OCI-LY3 (cell line): ENCODE measurements around the gene TUBA3D.
"Not testable (repeated sequence)": the region's sequence is repeated elsewhere in the genome, so short reads cannot be mapped to it uniquely, and the experiment has no call there.

Experiments
- H2AFZ ChIP-seq: fragments of 200-600, 300-600 bp; shearing (Covaris generic); 2 replicates; pipeline ENCODE4 v1.6.0; 2014; ENCODE audit warnings: antibody characterized with exemption, low read depth, low read length
- H3K27ac ChIP-seq: fragments of 200-600, 300-600 bp; sonication (generic); 2 replicates; pipeline ENCODE4 v1.5.1; 2014; ENCODE audit warnings: mild to moderate bottlenecking, low read length, moderate library complexity, mixed read lengths
- H3K27me3 ChIP-seq: fragments of 200-600, 300-600 bp; sonication (generic); 2 replicates; pipeline ENCODE4 v1.6.1; 2014; ENCODE audit warnings: low read depth, low read length, mixed read lengths
- H3K36me3 ChIP-seq: fragments of 200-600, 300-600 bp; sonication (generic); replicated peaks from 2 replicates; pipeline ENCODE3; 2014; ENCODE audit warnings: low read depth, low read length, mixed read lengths
- H3K4me1 ChIP-seq: fragments of 300-600, 200-600 bp; sonication (generic); 2 replicates; pipeline ENCODE4 v1.6.1; 2014; ENCODE audit warnings: low read length, mixed read lengths
- H3K4me2 ChIP-seq: fragments of 200-600, 300-600 bp; sonication (generic); 2 replicates; pipeline ENCODE4 v1.6.1; 2014; ENCODE audit warnings: low read length, mixed read lengths
- H3K4me3 ChIP-seq: fragments of 300-600, 200-600 bp; sonication (generic); 2 replicates; pipeline ENCODE4 v1.5.1; 2014; ENCODE audit warnings: antibody characterized with exemption, mild to moderate bottlenecking, low read length, moderate library complexity
- H3K79me2 ChIP-seq: fragments of 300-600, 200-600 bp; shearing (Covaris generic); 2 replicates; pipeline ENCODE4 v1.6.1; 2014; ENCODE audit warnings: mild to moderate bottlenecking, low read length, mixed read lengths
- H3K9ac ChIP-seq: fragments of 300-600, 200-600 bp; shearing (Covaris generic); 2 replicates; pipeline ENCODE4 v1.6.0; 2014; ENCODE audit warnings: mild to moderate bottlenecking, low read length, moderate library complexity
- H3K9me3 ChIP-seq: fragments of 200-600, 300-600 bp; shearing (Covaris generic); 2 replicates; pipeline ENCODE4 v1.6.1; 2014; ENCODE audit warnings: low read length, mixed read lengths; ENCODE audit not compliant: insufficient read depth
- H4K20me1 ChIP-seq: fragments of 200-600, 300-600 bp; sonication (generic); 2 replicates; pipeline ENCODE4 v1.6.1; 2016; ENCODE audit warnings: low read length, mixed read lengths; ENCODE audit not compliant: insufficient read depth
- EZH2phosphoT487 ChIP-seq: fragments of 200-600 bp; shearing (Covaris generic); IDR thresholded peaks from 2 replicates; pipeline ENCODE4 v1.6.1; 2018; ENCODE audit warnings: antibody characterized with exemption, mixed run types, low read depth
- TF ChIP-seq, protein P1 (sequence below): fragments of 200-600, 300-600 bp; sonication (generic); IDR thresholded peaks from 2 replicates; pipeline ENCODE4 v1.5.1; 2014; ENCODE audit warnings: antibody characterized with exemption, low read length, low read depth

TUBA3D gene

GRCh38 chr2:131475831-131476230 is at the start of gene TUBA3D:
Gene TUBA3D (plus strand): TSS chr2:131476119. CDS start chr2:131476200, 81 bp downstream.
- H3K9ac ChIP-seq = no peak within 1 kb of the TSS
- H3K9me3 ChIP-seq = no peaks in the 10 kb centered on the region
- H3K36me3 ChIP-seq = no peaks in the 10 kb centered on the region
- no peak within 1 kb of the TSS for H3K4me3 ChIP-seq
- H3K27ac ChIP-seq = no peak within 1 kb of the TSS
- TF ChIP-seq EZH2phosphoT487 = no peak
- TF ChIP-seq, protein P1, sequence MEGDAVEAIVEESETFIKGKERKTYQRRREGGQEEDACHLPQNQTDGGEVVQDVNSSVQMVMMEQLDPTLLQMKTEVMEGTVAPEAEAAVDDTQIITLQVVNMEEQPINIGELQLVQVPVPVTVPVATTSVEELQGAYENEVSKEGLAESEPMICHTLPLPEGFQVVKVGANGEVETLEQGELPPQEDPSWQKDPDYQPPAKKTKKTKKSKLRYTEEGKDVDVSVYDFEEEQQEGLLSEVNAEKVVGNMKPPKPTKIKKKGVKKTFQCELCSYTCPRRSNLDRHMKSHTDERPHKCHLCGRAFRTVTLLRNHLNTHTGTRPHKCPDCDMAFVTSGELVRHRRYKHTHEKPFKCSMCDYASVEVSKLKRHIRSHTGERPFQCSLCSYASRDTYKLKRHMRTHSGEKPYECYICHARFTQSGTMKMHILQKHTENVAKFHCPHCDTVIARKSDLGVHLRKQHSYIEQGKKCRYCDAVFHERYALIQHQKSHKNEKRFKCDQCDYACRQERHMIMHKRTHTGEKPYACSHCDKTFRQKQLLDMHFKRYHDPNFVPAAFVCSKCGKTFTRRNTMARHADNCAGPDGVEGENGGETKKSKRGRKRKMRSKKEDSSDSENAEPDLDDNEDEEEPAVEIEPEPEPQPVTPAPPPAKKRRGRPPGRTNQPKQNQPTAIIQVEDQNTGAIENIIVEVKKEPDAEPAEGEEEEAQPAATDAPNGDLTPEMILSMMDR = no peak
- no peaks in the 10 kb centered on the region for H4K20me1 ChIP-seq
- H3K4me1 ChIP-seq = no peaks in the 10 kb centered on the region
- no peaks in the 10 kb centered on the region for H3K27me3 ChIP-seq
- no peak within 1 kb of the TSS for H2AFZ ChIP-seq
- H3K79me2 ChIP-seq = no peaks in the 10 kb centered on the region
- H3K4me2 ChIP-seq = no peak within 1 kb of the TSS

DNA sequence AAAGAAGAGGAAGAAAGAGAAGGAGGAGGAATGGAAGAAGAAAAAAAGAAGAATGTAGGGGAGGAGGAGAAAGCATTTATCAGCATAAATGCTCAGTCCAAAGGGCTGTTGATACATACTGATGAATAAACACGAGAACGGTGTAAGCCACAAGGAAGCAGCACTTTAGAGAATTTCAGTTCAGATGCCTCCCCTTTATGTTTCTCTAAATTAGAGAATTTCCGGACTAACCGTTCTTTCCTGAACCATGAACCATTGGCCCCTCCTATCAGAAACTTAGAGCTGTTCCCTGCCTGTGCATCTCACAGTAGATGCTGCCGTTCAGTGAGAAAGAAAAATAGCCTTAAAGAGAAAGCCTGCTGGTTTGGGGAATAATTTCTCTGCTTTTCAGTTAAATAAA is 49.2 kb upstream of the TUBA3D start:
- Histone ChIP-seq H2AFZ (no peak overlapping the region), H3K27ac (no peak overlapping the region), H4K20me1 (no peaks in the 10 kb centered on the region), H3K4me2 (no peak overlapping the region), H3K79me2 (no peaks in the 10 kb centered on the region), H3K4me3 (no peak overlapping the region), H3K9me3 (no peaks in the 10 kb centered on the region), H3K27me3 (peaks cover 16% of the 10 kb centered on the region), H3K4me1 (no peaks in the 10 kb centered on the region), H3K9ac (no peak overlapping the region), H3K36me3 (no peaks in the 10 kb centered on the region)
- TF ChIP-seq, protein P1 = no peak
- no peak for TF ChIP-seq EZH2phosphoT487

DNA sequence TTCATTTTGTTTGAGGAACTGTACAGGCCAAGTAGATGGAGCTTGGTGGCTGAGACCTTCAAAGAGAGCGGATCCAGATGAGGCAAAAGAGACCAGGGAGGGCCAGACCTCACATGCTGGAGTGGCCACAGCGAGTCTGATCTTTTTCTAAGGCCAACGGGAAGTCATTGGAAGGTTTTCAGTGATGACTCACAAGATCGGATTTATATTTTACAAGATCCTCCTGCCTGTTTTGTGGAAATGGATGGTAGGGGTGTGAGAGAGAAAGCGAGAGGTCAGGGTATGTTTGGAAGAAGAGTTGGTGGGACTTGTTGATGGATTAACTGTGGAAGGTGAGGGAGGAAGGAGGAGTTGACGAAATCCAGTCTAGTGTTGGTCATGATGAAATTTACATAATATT is 44.6 kb upstream of the TUBA3D start:
- Histone ChIP-seq H3K27me3 (peaks cover 15% of the 10 kb centered on the region), H4K20me1 (no peaks in the 10 kb centered on the region), H3K79me2 (no peaks in the 10 kb centered on the region), H3K27ac (no peak overlapping the region), H3K36me3 (no peaks in the 10 kb centered on the region), H2AFZ (no peak overlapping the region), H3K9ac (no peak overlapping the region), H3K4me1 (no peaks in the 10 kb centered on the region), H3K4me3 (no peak overlapping the region), H3K4me2 (no peak overlapping the region), H3K9me3 (no peaks in the 10 kb centered on the region)
- TF ChIP-seq, protein P1 = no peak
- TF ChIP-seq EZH2phosphoT487 = no peak

- H3K9me3 ChIP-seq, H3K27ac ChIP-seq, H3K4me3 ChIP-seq, H3K9ac ChIP-seq, H2AFZ ChIP-seq, H3K79me2 ChIP-seq, H3K4me2 ChIP-seq, H4K20me1 ChIP-seq, H3K36me3 ChIP-seq, H3K4me1 ChIP-seq, H3K27me3 ChIP-seq: not testable (repeated sequence)
Observed at GRCh38 chr2:131440742-131441468, 35.0 kb upstream of the TUBA3D start.

- not testable (repeated sequence) for H3K27ac ChIP-seq, H3K4me3 ChIP-seq, H3K9ac ChIP-seq, H4K20me1 ChIP-seq, H3K4me1 ChIP-seq, H3K36me3 ChIP-seq, H3K27me3 ChIP-seq, H2AFZ ChIP-seq, H3K9me3 ChIP-seq, H3K4me2 ChIP-seq, H3K79me2 ChIP-seq
Observed at GRCh38 chr2:131444736-131445514, 31.0 kb upstream of the TUBA3D start.

- H3K36me3 ChIP-seq, H2AFZ ChIP-seq, H4K20me1 ChIP-seq, H3K27ac ChIP-seq, H3K9ac ChIP-seq, H3K79me2 ChIP-seq, H3K9me3 ChIP-seq, H3K4me1 ChIP-seq, H3K4me3 ChIP-seq, H3K4me2 ChIP-seq, H3K27me3 ChIP-seq: not testable (repeated sequence)
Observed at GRCh38 chr2:131445515-131445797, 30.5 kb upstream of the TUBA3D start.
